ES-I3 (cell line): Measurements from ENCODE around the gene RAPGEF3.

Source experiments
- H3K36me3 ChIP-seq: 2 replicates; pipeline ENCODE4 v1.6.1; 2013; ENCODE audit warnings: mild to moderate bottlenecking, low read length, control low read depth, moderate library complexity; ENCODE audit not compliant: insufficient read depth
- H3K4me1 ChIP-seq: 2 replicates; pipeline ENCODE4 v1.6.1; 2013; ENCODE audit warnings: mild to moderate bottlenecking, control low read depth, low read length; ENCODE audit not compliant: insufficient read depth
- H3K9ac ChIP-seq: 2 replicates; pipeline ENCODE4 v1.6.1; 2013; ENCODE audit warnings: low read depth, mild to moderate bottlenecking, low read length, moderate library complexity
- H3K9me3 ChIP-seq: 2 replicates; pipeline ENCODE4 v1.6.1; 2013; ENCODE audit warnings: mild to moderate bottlenecking, low read length, moderate library complexity; ENCODE audit not compliant: control insufficient read depth, insufficient read depth

RAPGEF3 gene

GRCh38 chr12:47763481-47764346 lies 5.0 kb upstream of the RAPGEF3 start:
- Histone ChIP-seq H3K9ac (no peak overlapping the region), H3K4me1 (peaks cover 19% of the 10 kb centered on the region), H3K36me3 (no peaks in the 10 kb centered on the region), H3K9me3 (no peaks in the 10 kb centered on the region)

- Histone ChIP-seq H3K9ac (no peak overlapping the region), H3K9me3 (no peaks in the 10 kb centered on the region), H3K36me3 (no peaks in the 10 kb centered on the region), H3K4me1 (peaks cover 13% of the 10 kb centered on the region)
Measured at GRCh38 chr12:47762850-47763465, 4.3 kb upstream of the RAPGEF3 start.

GRCh38 chr12:47758584-47758833 lies 171 bp downstream of the RAPGEF3 start:
- Histone ChIP-seq H3K36me3 (no peaks in the 10 kb centered on the region), H3K9me3 (no peaks in the 10 kb centered on the region), H3K4me1 (peaks cover 22% of the 10 kb centered on the region), H3K9ac (peak overlapping the region; percentile 74; the same call in 1 of the 2 replicates)

- H3K9ac ChIP-seq = peak overlapping the region; percentile 74
- H3K4me1 ChIP-seq = peaks cover 27% of the 10 kb centered on the region
- H3K36me3 ChIP-seq = no peaks in the 10 kb centered on the region
- H3K9me3 ChIP-seq = no peaks in the 10 kb centered on the region
Measured at GRCh38 chr12:47757840-47758583, 668 bp downstream of the RAPGEF3 start.

GRCh38 chr12:47757364-47757839 lies 1.3 kb downstream of the RAPGEF3 start:
- Histone ChIP-seq H3K36me3 (no peaks in the 10 kb centered on the region), H3K9ac (peak overlapping the region; percentile 74; the same call in 1 of the 2 replicates), H3K9me3 (no peaks in the 10 kb centered on the region), H3K4me1 (peaks cover 33% of the 10 kb centered on the region)

- peaks cover 35% of the 10 kb centered on the region for H3K4me1 ChIP-seq
- no peaks in the 10 kb centered on the region for H3K36me3 ChIP-seq
- H3K9me3 ChIP-seq = no peaks in the 10 kb centered on the region
- no peak overlapping the region for H3K9ac ChIP-seq
Measured at GRCh38 chr12:47755655-47756562, 2.8 kb downstream of the RAPGEF3 start.

GRCh38 chr12:47754881-47755280 lies 3.8 kb downstream of the RAPGEF3 start:
- no peak overlapping the region for H3K9ac ChIP-seq

GRCh38 chr12:47754126-47754525 lies 4.6 kb downstream of the RAPGEF3 start:
- Histone ChIP-seq H3K9ac (peak overlapping the region; percentile 5; the same call in 1 of the 2 replicates), H3K9me3 (no peaks in the 10 kb centered on the region), H3K36me3 (0 out of 2 replicates have a peak, but pooled peaks cover 3% of the 10 kb centered on the region), H3K4me1 (peaks cover 31% of the 10 kb centered on the region)

More at GRCh38 chr12:47754881-47755280, 3.8 kb downstream of the RAPGEF3 start:
- no peaks in the 10 kb centered on the region for H3K9me3 ChIP-seq
- no peaks in the 10 kb centered on the region for H3K36me3 ChIP-seq
- peaks cover 35% of the 10 kb centered on the region for H3K4me1 ChIP-seq

GRCh38 chr12:47753021-47754001 lies 5.4 kb downstream of the RAPGEF3 start:
- Histone ChIP-seq H3K9me3 (no peaks in the 10 kb centered on the region), H3K9ac (peak overlapping the region; percentile 5; the same call in 1 of the 2 replicates), H3K36me3 (0 out of 2 replicates have a peak, but pooled peaks cover 3% of the 10 kb centered on the region), H3K4me1 (peaks cover 31% of the 10 kb centered on the region)

GRCh38 chr12:47752552-47752951 lies 6.1 kb downstream of the RAPGEF3 start:
- no peaks in the 10 kb centered on the region for H3K9me3 ChIP-seq
- H3K9ac ChIP-seq = no peak overlapping the region
- H3K4me1 ChIP-seq = peaks cover 31% of the 10 kb centered on the region
- 0 out of 2 replicates have a peak, but pooled peaks cover 3% of the 10 kb centered on the region for H3K36me3 ChIP-seq

- Histone ChIP-seq H3K36me3 (0 out of 2 replicates have a peak, but pooled peaks cover 3% of the 10 kb centered on the region), H3K9me3 (no peaks in the 10 kb centered on the region), H3K9ac (no peak overlapping the region), H3K4me1 (peaks cover 31% of the 10 kb centered on the region)
Measured at GRCh38 chr12:47752121-47752520, 6.6 kb downstream of the RAPGEF3 start.

- Histone ChIP-seq H3K9ac (no peak overlapping the region), H3K36me3 (0 out of 2 replicates have a peak, but pooled peaks cover 3% of the 10 kb centered on the region), H3K4me1 (peaks cover 31% of the 10 kb centered on the region), H3K9me3 (no peaks in the 10 kb centered on the region)
Measured at GRCh38 chr12:47751561-47751960, 7.1 kb downstream of the RAPGEF3 start.
